ENCODE data around the gene OPHN1. TPM values are rescaled to one million over a fixed set of nuclear protein-coding genes. Genes with fewer than 3 reads are reported as not detected.

The OPHN1 gene
- total and polyA plus RNA-seq, 12 donors: 1.2 to 9.1 (median 5.2) TPM

DNA sequence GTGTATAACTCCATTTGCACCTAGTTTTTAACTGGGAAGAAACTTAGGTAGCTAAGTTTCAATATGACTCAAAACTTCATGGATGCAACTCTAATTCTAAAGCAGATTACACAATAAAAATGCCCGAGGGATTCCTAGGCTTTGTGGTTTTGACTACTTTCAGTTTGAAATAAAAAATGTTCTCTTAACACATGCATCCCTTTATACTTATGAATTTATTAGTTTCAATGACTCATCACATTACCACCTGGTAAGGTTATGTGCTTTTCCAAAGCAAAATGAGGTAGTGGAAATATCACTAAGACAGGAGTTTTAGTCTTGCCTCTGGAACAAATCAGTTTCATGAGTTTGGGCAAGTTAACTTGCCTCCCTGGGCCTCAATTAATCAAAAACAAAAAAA is 125.5 kb downstream of the OPHN1 start:
- WGBS, 4 donors: 7 to 58% (median 39%) methylated on average over 1 of the region's 1 CpG
- H3K9me3 ChIP-seq (replicated peaks in 1 of 3): no peaks in the 10 kb centered on the region
- intact Hi-C loops (cut with DNase I): no loop called here
- no peaks in the 10 kb centered on the region for H3K36me3 ChIP-seq (replicated peaks in 1 of 2)
- H3K4me1 ChIP-seq (replicated peaks in 1 of 2): no peaks in the 10 kb centered on the region
- no peak overlapping the region for H3K4me3 ChIP-seq
- TF ChIP-seq, protein P1, sequence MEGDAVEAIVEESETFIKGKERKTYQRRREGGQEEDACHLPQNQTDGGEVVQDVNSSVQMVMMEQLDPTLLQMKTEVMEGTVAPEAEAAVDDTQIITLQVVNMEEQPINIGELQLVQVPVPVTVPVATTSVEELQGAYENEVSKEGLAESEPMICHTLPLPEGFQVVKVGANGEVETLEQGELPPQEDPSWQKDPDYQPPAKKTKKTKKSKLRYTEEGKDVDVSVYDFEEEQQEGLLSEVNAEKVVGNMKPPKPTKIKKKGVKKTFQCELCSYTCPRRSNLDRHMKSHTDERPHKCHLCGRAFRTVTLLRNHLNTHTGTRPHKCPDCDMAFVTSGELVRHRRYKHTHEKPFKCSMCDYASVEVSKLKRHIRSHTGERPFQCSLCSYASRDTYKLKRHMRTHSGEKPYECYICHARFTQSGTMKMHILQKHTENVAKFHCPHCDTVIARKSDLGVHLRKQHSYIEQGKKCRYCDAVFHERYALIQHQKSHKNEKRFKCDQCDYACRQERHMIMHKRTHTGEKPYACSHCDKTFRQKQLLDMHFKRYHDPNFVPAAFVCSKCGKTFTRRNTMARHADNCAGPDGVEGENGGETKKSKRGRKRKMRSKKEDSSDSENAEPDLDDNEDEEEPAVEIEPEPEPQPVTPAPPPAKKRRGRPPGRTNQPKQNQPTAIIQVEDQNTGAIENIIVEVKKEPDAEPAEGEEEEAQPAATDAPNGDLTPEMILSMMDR (IDR thresholded peaks at IDR 0.05): no peak
- TF ChIP-seq POLR2A (IDR thresholded peaks at IDR 0.05): no peak
- H3K27ac ChIP-seq: no peak overlapping the region
- no peak for DNase-seq
- peaks cover 8% of the 10 kb centered on the region for H3K27me3 ChIP-seq

GRCh38 chrX:68304602-68305001 is 128.7 kb downstream of the OPHN1 start:
- Histone ChIP-seq H3K27me3 (no peaks in the 10 kb centered on the region), H3K4me1 (replicated peaks in 1 of 2) (no peaks in the 10 kb centered on the region), H3K9me3 (replicated peaks in 1 of 3) (no peaks in the 10 kb centered on the region), H3K36me3 (replicated peaks in 1 of 2) (no peaks in the 10 kb centered on the region), H3K4me3 (no peak overlapping the region), H3K27ac (no peak overlapping the region)
- DNase-seq: no peak
- intact Hi-C loops (cut with DNase I): no loop called here
- TF ChIP-seq, protein P1 (IDR thresholded peaks at IDR 0.05): no peak
- no peak for TF ChIP-seq POLR2A (IDR thresholded peaks at IDR 0.05)
- WGBS, 4 donors: 82 to 100% (median 91%) methylated on average over 1 of the region's 1 CpG

GRCh38 chrX:68299898-68300297 is 133.4 kb downstream of the OPHN1 start:
- 53 to 89% (median 75%) methylated on average over 2 of the region's 2 CpGs for WGBS, 4 donors
- intact Hi-C loops (cut with DNase I): no loop called here
- Histone ChIP-seq H3K4me3 (no peak overlapping the region), H3K27me3 (no peaks in the 10 kb centered on the region), H3K4me1 (replicated peaks in 1 of 2) (no peaks in the 10 kb centered on the region), H3K27ac (no peak overlapping the region), H3K36me3 (replicated peaks in 1 of 2) (no peaks in the 10 kb centered on the region), H3K9me3 (replicated peaks in 1 of 3) (no peaks in the 10 kb centered on the region)
- no peak for DNase-seq
- TF ChIP-seq, protein P1 (IDR thresholded peaks at IDR 0.05): no peak
- TF ChIP-seq POLR2A (IDR thresholded peaks at IDR 0.05): no peak

GRCh38 chrX:68292471-68292870 is 140.8 kb downstream of the OPHN1 start:
- no peak for TF ChIP-seq POLR2A (IDR thresholded peaks at IDR 0.05)
- TF ChIP-seq, protein P1 (IDR thresholded peaks at IDR 0.05): no peak
- WGBS, 4 donors: 58 to 73% (median 66%) methylated on average over 3 of the region's 3 CpGs
- H3K4me1 ChIP-seq (replicated peaks in 1 of 2): no peaks in the 10 kb centered on the region
- DNase-seq: no peak
- H3K27ac ChIP-seq: no peak overlapping the region
- no peak overlapping the region for H3K4me3 ChIP-seq
- no peaks in the 10 kb centered on the region for H3K27me3 ChIP-seq
- no peaks in the 10 kb centered on the region for H3K9me3 ChIP-seq (replicated peaks in 1 of 3)
- H3K36me3 ChIP-seq (replicated peaks in 1 of 2): no peaks in the 10 kb centered on the region
- intact Hi-C loops (cut with DNase I): no loop called here

Measured in adrenal gland (tissue), 12 donors.